Stimulated activated CD4-positive, alpha-beta T cell treated with anti-CD3 and anti-CD28 coated beads, Interleukin-1b, Interleukin-23, amount 100 ng/mL, for 4 hours (primary cell): ENCODE results near the gene PNMA5.
A peak's percentile ranks its signal among the peaks of the same experiment; 100 is the strongest.

Source experiments
- DNase-seq, 2 donors: peaks; one replicate each; pipeline ENCODE4 v3.0.0-alpha.2; 2020; ENCODE audit warnings: low read depth in 2 of 2

PNMA5 gene

GRCh38 chrX:152958524-152959465 is 35.1 kb downstream of the PNMA5 start:
- peak; percentile 83 to 93 for DNase-seq

GRCh38 chrX:152958047-152958446 is 35.9 kb downstream of the PNMA5 start:
- no peak for DNase-seq

- DNase-seq: no peak
Observed at GRCh38 chrX:152950786-152951185, 43.1 kb downstream of the PNMA5 start.

GRCh38 chrX:152949114-152949513 is 44.8 kb downstream of the PNMA5 start:
- no peak for DNase-seq

GRCh38 chrX:152946681-152947080 is 47.2 kb downstream of the PNMA5 start:
- DNase-seq: no peak

GRCh38 chrX:152945021-152945979 is 48.6 kb downstream of the PNMA5 start:
- no peak for DNase-seq

GRCh38 chrX:152943826-152944225 is 50.1 kb downstream of the PNMA5 start:
- DNase-seq: no peak

GRCh38 chrX:152942077-152942442 is 51.9 kb downstream of the PNMA5 start:
- DNase-seq: no peak

- peak; percentile 80 to 85 for DNase-seq
Observed at GRCh38 chrX:152941328-152942076, 52.4 kb downstream of the PNMA5 start.
